Fibroblast of skin of left quadriceps (primary cell): ENCODE measurements around the gene RDH12.
"Not testable (repeated sequence)": the region's sequence is repeated elsewhere in the genome, so short reads cannot be mapped to it uniquely, and the experiment has no call there.

Source experiments
- DNase-seq, 2 experiments: peaks; one replicate each; pipeline ENCODE4 v3.0.0-alpha.2; 2013; ENCODE audit warnings: low read depth in 2 of 2

Gene RDH12

GRCh38 chr14:67701492-67701891 is at the start of gene RDH12:
Gene RDH12, plus strand, starts transcription at chr14:67701886. Its CDS starts 20,757 bp downstream, at chr14:67722643.
- not testable (repeated sequence) for DNase-seq

DNA sequence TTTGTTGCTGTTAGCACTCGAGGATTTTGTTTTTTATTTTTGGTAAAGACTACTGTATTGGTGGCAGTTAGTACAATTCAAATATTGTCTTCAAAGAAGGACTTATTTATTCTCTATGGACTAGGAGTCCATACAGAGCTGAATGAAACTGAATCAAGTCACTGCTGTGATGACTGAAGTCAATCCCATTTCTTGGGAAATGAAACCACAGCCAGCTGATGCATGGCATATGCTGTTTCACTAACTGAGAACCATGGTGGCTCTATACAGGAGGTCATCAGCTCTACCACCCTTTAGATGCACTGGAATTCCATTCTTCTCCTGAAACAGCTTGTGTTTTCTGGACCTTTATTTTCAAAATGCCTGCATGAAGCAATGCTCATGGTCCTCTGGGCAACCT is 49.5 kb upstream of the RDH12 start:
- DNase-seq = no peak

GRCh38 chr14:67653651-67654280 is 47.9 kb upstream of the RDH12 start:
- DNase-seq = no peak

GRCh38 chr14:67663633-67664032 is 38.1 kb upstream of the RDH12 start:
- DNase-seq = no peak

- DNase-seq = peak in 1 of 2 experiments; percentile 13
Measured at GRCh38 chr14:67665868-67666267, 35.8 kb upstream of the RDH12 start.

DNA sequence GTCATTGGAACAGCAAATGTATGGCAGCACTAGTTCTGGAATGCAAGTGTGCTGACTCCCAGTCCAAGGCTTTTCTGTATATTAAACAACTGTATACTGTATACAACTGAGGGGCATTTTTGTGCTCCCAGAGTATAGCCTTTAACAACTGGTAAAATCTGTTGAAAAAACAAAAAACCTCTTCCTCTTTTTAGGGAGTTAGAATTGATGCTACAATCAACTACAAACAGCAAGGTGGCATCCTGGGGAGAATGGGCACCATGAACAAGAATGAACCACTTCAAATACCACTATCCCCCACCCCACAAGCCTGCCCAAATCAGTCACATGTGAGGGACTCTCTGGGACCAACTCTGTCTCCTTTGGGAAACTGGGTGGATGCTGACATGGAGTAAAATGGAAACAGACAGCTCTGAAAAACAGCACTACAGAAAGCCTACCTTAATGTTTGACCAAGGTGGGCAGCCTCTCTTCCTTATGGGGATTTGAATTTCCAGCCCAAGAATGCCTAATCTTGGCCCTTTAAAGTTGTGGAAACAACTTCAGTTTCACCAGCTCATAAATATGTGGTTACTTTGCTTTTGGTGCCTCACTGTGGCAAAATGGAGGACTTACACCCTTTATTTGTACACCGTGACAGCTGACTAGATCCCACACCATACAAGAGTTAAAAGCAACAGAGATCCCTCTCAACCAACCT is 34.8 kb upstream of the RDH12 start:
- DNase-seq = peak in 1 of 2 experiments; percentile 42

- no peak for DNase-seq
Measured at GRCh38 chr14:67668559-67668958, 33.1 kb upstream of the RDH12 start.

- DNase-seq = no peak
Measured at GRCh38 chr14:67673451-67673850, 28.2 kb upstream of the RDH12 start.

DNA sequence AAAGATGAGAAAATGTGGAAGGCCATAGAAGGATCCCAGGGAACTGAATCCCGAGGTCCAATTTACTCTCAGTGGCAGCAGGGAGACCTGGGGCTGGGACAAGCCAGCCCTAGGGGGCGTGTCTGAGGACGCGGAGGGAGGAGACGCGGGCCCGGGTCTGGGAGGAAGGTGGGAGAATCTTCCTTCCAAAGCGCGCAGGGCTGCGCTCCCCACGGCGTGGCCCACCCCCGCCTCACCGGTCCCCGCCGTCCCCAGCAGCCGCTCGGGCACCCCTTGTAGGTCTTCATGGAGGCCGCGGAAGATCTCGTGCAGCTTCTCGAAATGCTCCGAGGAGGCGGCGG is 27.6 kb upstream of the RDH12 start:
- no peak for DNase-seq

- DNase-seq = peak; percentile 46 to 47
Measured at GRCh38 chr14:67674480-67675218, 27.0 kb upstream of the RDH12 start, which contains the start of gene VTI1B. Gene VTI1B, minus strand, starts transcription at chr14:67674632. Its CDS starts 143 bp downstream, at chr14:67674489.

DNA sequence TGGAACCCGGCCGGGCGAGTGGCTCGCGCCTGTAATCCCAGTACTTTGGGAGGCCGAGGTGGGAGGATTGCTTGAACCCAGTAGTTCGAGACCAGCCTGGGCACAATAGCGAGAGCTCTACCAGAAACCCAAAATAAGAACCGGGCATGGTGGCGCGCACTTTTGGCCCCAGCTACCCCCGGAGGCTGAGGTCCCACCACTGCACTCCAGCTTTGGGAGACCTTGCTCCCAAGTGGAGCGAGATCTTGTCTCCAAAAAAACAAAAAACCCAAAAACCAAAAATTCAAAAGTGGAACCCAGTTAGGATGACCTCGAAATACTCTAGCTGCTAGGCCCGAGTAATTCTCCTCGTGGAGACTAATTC is 26.5 kb upstream of the RDH12 start:
- no peak for DNase-seq

- no peak for DNase-seq
Measured at GRCh38 chr14:67679006-67679405, 22.7 kb upstream of the RDH12 start.

- DNase-seq = no peak
Measured at GRCh38 chr14:67680121-67680602, 21.5 kb upstream of the RDH12 start.

DNA sequence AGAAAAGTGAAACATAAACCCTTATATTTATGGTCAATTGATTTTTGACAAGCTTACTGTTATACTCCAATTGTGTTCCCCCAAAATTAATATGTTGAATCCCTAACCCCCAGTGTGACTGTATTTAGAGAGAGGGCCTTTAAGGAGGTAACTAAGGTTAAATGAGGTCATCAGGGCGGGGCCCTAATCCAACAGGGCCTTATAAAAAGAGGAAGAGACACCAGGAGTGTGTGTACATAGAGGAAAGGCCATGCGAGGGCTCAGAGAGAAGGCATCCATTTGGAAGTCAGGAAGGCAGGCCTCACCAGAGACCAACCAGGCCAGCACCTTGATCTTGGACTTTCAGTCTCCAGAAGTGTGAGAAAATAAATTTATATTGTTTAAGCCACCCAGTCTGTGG is 20.7 kb upstream of the RDH12 start:
- no peak for DNase-seq

GRCh38 chr14:67683842-67684241 is 17.8 kb upstream of the RDH12 start:
- no peak for DNase-seq

GRCh38 chr14:67690011-67690410 is 11.7 kb upstream of the RDH12 start:
- no peak for DNase-seq

GRCh38 chr14:67694791-67695393 is 6.8 kb upstream of the RDH12 start:
- DNase-seq = peak; percentile 55 to 60

- peak; percentile 80 to 84 for DNase-seq
Measured at GRCh38 chr14:67695394-67695949, 6.2 kb upstream of the RDH12 start, which contains the start of gene RDH11. Gene RDH11, minus strand, starts transcription at chr14:67695764. Its CDS starts 61 bp downstream, at chr14:67695703.

DNA sequence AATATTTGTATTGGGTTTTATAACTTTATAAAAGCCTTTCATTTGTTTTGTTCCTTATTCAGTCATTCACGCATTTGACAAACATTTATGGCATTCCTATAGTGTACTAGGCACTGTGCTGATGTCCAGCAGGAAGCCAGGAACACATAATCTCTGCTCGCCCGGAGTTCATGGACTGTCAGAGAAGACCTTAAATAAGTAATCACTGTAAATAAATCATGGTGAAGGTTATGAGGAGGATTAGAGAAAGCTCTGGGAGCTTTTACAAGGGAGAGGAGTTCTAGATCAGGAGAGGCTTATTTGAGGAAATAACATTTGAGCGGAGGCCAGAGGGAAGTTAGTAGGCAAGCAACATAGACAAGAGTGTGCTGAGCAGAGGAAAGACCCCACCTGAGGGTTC is 4.7 kb upstream of the RDH12 start:
- DNase-seq = no peak

DNA sequence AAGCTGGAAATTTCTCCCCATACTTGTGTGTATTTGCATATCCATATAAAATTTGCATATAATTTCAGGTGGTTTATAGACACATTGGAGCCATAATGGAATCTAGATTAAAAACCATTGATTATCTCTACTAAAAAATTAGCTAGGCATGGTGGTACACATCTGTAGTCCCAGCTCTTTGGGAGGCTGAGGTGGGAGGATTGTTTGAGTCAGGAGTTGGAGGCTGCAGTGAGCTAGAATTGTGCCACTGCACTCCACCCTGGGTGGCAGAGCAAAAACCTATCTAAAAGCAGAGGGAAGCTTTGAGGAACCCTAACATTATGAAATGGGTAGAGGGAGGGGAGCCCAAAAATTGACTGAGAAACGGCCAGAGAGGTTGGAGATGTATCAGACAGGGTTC is 3.5 kb upstream of the RDH12 start:
- DNase-seq = no peak

- DNase-seq = no peak
Measured at GRCh38 chr14:67703997-67704396, 2.3 kb downstream of the RDH12 start.
